ENCODE results near the gene B3GAT1. TPM values are rescaled to one million over a fixed set of nuclear protein-coding genes. Genes with fewer than 3 reads are reported as not detected.

Gene B3GAT1
- total RNA-seq, 1 experiment from 2014 or later, result 34.3 TPM

GRCh38 chr11:134460881-134461280 is 48.8 kb upstream of the B3GAT1 start:
- Histone ChIP-seq H3K4me1 (ENCODE audit: insufficient read depth, low read length) (no peaks in the 10 kb centered on the region), H3K14ac (ENCODE audit: insufficient read depth, low read length) (no peak overlapping the region), H3K23ac (ENCODE audit: insufficient read length, low read depth, low read length) (no peak overlapping the region), H4K5ac (ENCODE audit: insufficient read length, low read depth, low read length) (no peak overlapping the region), H2BK12ac (ENCODE audit: insufficient read length, low read depth, low read length) (no peak overlapping the region), H2BK20ac (ENCODE audit: low read depth, low read length, poor library complexity, severe bottlenecking) (no peak overlapping the region), H3T11ph (ENCODE audit: low read length) (no peak overlapping the region), H2AFZ (ENCODE audit: low read length) (no peak overlapping the region), H3K23me2 (ENCODE audit: insufficient read length, low read depth, low read length, poor library complexity, severe bottlenecking) (no peaks in the 10 kb centered on the region), H3K79me2 (ENCODE audit: insufficient read depth, low read length) (no peaks in the 10 kb centered on the region), H2AK5ac (ENCODE audit: insufficient read length, low read length) (no peak overlapping the region), H3K9ac (ENCODE audit: extremely low read depth, insufficient read length, low read length) (no peak overlapping the region), H3K79me1 (ENCODE audit: insufficient read depth, low read depth, low read length, poor library complexity, severe bottlenecking) (no peaks in the 10 kb centered on the region), H4K8ac (replicated peaks; ENCODE audit: insufficient read length, low read depth, low read length) (no peak overlapping the region), H4K20me1 (ENCODE audit: control insufficient read depth, insufficient read depth, insufficient read length) (no peaks in the 10 kb centered on the region), H3K9me3 (ENCODE audit: control insufficient read depth, low read depth, low read length) (no peaks in the 10 kb centered on the region), H4K91ac (ENCODE audit: insufficient read length, low read depth, low read length) (no peak overlapping the region), H3K4me2 (ENCODE audit: insufficient read depth, insufficient read length, low read length) (no peak overlapping the region), H3K27me3 (ENCODE audit: insufficient read depth, low read length) (peaks cover 4% of the 10 kb centered on the region; the same call in 1 of the 2 replicates), H3K27ac (ENCODE audit: insufficient read length, low read depth, low read length) (no peak overlapping the region), H2BK15ac (ENCODE audit: low read depth, low read length) (no peak overlapping the region), H3K18ac (ENCODE audit: insufficient read length, low read depth, low read length) (no peak overlapping the region), H3K4ac (ENCODE audit: low read depth, low read length) (no peak overlapping the region), H2BK120ac (ENCODE audit: low read depth, low read length, poor library complexity, severe bottlenecking) (no peak overlapping the region), H2BK5ac (ENCODE audit: insufficient read length, low read length) (no peak overlapping the region), H3K56ac (ENCODE audit: insufficient read length, low read depth, low read length) (no peak overlapping the region)
- Mint-ChIP-seq H3K4me1 (peaks cover 22 to 27% of the 10 kb centered on the region in 2 experiments), H3K27ac (no peak overlapping the region), H3K27me3 (ENCODE audit: low read depth) (peaks cover 59% of the 10 kb centered on the region), H3K36me3 (ENCODE audit: insufficient read depth in 1 of 3, low read depth in 3 of 3) (no peaks in the 10 kb centered on the region), H3K9me3 (peaks cover 2 to 3% of the 10 kb centered on the region in 2 experiments; a peak in 3 of 5 replicates), H3K4me3 (no peak overlapping the region)
- DNase-seq, result no peak
- no peak for TF ChIP-seq CTCF (conservative IDR thresholded peaks at IDR 0.05)
- WGBS (ENCODE audit: extremely low coverage, insufficient read length, low lambda C conversion rate), result no CpG with 5 or more reads among the region's 3 CpGs
